Measurements from ENCODE around the gene CAPN6. TPM values are rescaled to one million over a fixed set of nuclear protein-coding genes. Genes with fewer than 3 reads are reported as not detected.

The CAPN6 gene
- not detected in 2 replicates for total RNA-seq

GRCh38 chrX:111270339-111270738, at the start of gene CAPN6:
TSS of gene CAPN6 (minus strand) at chrX:111270483. CDS start at chrX:111263936, 6,547 bp downstream.

Other genes starting within 250 kb of the CAPN6 start
- gene PAK3, start 174.3 kb downstream of the CAPN6 start, total RNA-seq: 2.1 and 2.6 TPM in 2 replicates
- under 0.01 TPM in 1 of 2 replicates, not detected in the other for gene DCX, start 141.7 kb upstream of the CAPN6 start, total RNA-seq
- gene SERTM2, start 241.2 kb upstream of the CAPN6 start, total RNA-seq: not detected in 2 replicates